Adrenal gland (tissue), 12 donors: ENCODE measurements around the gene FAM20A. TPM values are rescaled to one million over a fixed set of nuclear protein-coding genes. Genes with fewer than 3 reads are reported as not detected.

Experiments
- DNase-seq, 7 donors: peaks; one replicate each; pipeline ENCODE4 v3.0.0-alpha.2; 2019 to 2020
- H3K27ac ChIP-seq, 5 donors: fragments of 200-600 bp; sonication (generic) in 4 of 5; 1 replicate in 3 of 5; 2 replicates in 2 of 5; pipeline versions ENCODE4 v1.5.1 to v1.8.0; 2016 to 2020; ENCODE audit warnings: mild to moderate bottlenecking in 1 of 5
- H3K27me3 ChIP-seq: fragments of 200-600 bp; 2 replicates; pipeline ENCODE4 v1.8.0; 2021
- H3K36me3 ChIP-seq, 2 donors: fragments of 200-600 bp; replicated peaks in 1 of 2; 1 replicate in 1 of 2; 2 replicates in 1 of 2; pipeline versions ENCODE4 v1.5.1 to v1.8.0; 2018 to 2022
- H3K4me1 ChIP-seq, 2 donors: fragments of 200-600 bp; replicated peaks in 1 of 2; 1 replicate in 1 of 2; 2 replicates in 1 of 2; pipeline versions ENCODE4 v1.5.1 to v1.8.0; 2018 to 2021
- H3K4me3 ChIP-seq, 4 donors: fragments of 200-600 bp; sonication (generic) in 3 of 4; one replicate each; pipeline ENCODE4 v1.5.1; 2016 to 2018
- H3K9me3 ChIP-seq, 3 donors: fragments of 200-600 bp; sonication (generic) in 1 of 3; replicated peaks in 1 of 3; 1 replicate in 2 of 3; 2 replicates in 1 of 3; pipeline versions ENCODE4 v1.5.1 to v1.8.0; 2016 to 2021
- CTCF ChIP-seq, 6 experiments: fragments of 450-650 bp in 4 of 6; fragments of 200-600 bp in 2 of 6; sonication (generic) in 1 of 6; IDR thresholded peaks; 1 replicate in 5 of 6; 2 replicates in 1 of 6; pipeline versions ENCODE4 v1.5.1 to v1.8.0; 2016 to 2021; ENCODE audit warnings: antibody characterized with exemption in 6 of 6, mild to moderate bottlenecking in 2 of 6, moderate library complexity in 1 of 6
- POLR2A ChIP-seq, 2 donors: fragments of 450-650 bp; IDR thresholded peaks; one replicate each; pipeline ENCODE4 v1.6.1; 2017; ENCODE audit warnings: antibody characterized with exemption in 2 of 2, mild to moderate bottlenecking in 2 of 2, moderate library complexity in 1 of 2
- whole genome bisulfite sequencing, 4 donors: extraction: QIAGEN DNeasy Blood & Tissue Kit in 2 of 4; methylation state at CpG; one replicate each; pipeline versions ENCODE4 v1.1.5 to v1.1.7; 2013 to 2017; 5-methylcytosine and 5-hydroxymethylcytosine counted together
- intact Hi-C, 2 donors: fragments of 100-400 bp; cut with DNase I; formaldehyde crosslinking; loops; one replicate each; pipeline versions ENCODE4 v1.14.1 to v1.15.0; 2022 to 2023
- polyA plus RNA-seq, 3 donors: library from polyadenylated mRNA; stranded (reverse); fragments of 200-250 nt in 2 of 3; fragments of 350-450 nt in 1 of 3; fragmentation: Illumina TruSeq in 1 of 3; extraction: RNeasy Lipid Tissue Mini Kit (QIAGEN cat#74804) in 1 of 3; gene quantifications; one replicate each; pipeline ENCODE4 v1.2.3, GENCODE V29; 2013 to 2014
- total RNA-seq, 9 donors: library from RNA; depleted of rRNA in 4 of 9; stranded (reverse); fragments of >200 nt in 4 of 9; fragments of 120-200 nt in 1 of 9; fragmentation: NEBNext Ultra II Directional in 1 of 9; extraction: Animal tissue kit (Norgen Biotek cat#: 25700) in 1 of 9; gene quantifications; one replicate each; pipeline versions ENCODE4 v1.1.0 to v1.2.4, GENCODE V29; 2013 to 2023
- donor health status: healthy with polysubstance abuse.
- donor health status: Bipolar disorder and iron deficiency.
- donor health status: DM: yes; HTN: yes; CAD: no.
- donor health status: DM: no; HTN: no; CAD: no.
- donor health status: DM: no; HTN: no; CAD: no.
- donor health status: DM: yes; HTN: yes; CAD: no.

Gene FAM20A
- total and polyA plus RNA-seq, 12 donors: 0.67 to 25.9 (median 8.1) TPM

GRCh38 chr17:68511671-68512246 is 89.4 kb downstream of the FAM20A start:
- TF ChIP-seq CTCF (IDR thresholded peaks at IDR 0.05) (peak in 1 of 6 experiments; percentile 31), POLR2A (IDR thresholded peaks at IDR 0.05) (peak; percentile 49 to 67)
- peaks cover 27 to 64% of the 10 kb centered on the region in 2 donors for H3K4me1 ChIP-seq
- WGBS, 4 donors: 0% methylated on average over 12 to 49 of the region's 49 CpGs

GRCh38 chr17:68511254-68511670 is 89.9 kb downstream of the FAM20A start:
- 8 to 24% (median 9%) methylated on average over 5 to 10 of the region's 10 CpGs for WGBS, 4 donors
- Histone ChIP-seq H3K27ac (peak overlapping the region; percentile 95 to 100 (median 99)), H3K36me3 (peaks cover 0 to 9% of the 10 kb centered on the region in 2 donors), H3K27me3 (no peaks in the 10 kb centered on the region), H3K9me3 (no peaks in the 10 kb centered on the region), H3K4me3 (peak overlapping the region in 2 of 4 donors; percentile 78 to 97), H3K4me1 (peaks cover 27 to 60% of the 10 kb centered on the region in 2 donors)
- intact Hi-C loops: no loop called here
- DNase-seq: peak in 3 of 7 donors; percentile 73 to 83 (median 76)
- TF ChIP-seq CTCF (IDR thresholded peaks at IDR 0.05): peak in 3 of 6 experiments; percentile 15 to 35 (median 15)
- TF ChIP-seq POLR2A (IDR thresholded peaks at IDR 0.05): no peak

More at GRCh38 chr17:68511671-68512246, 89.4 kb downstream of the FAM20A start:
- intact Hi-C loops: no loop called here
- Histone ChIP-seq H3K27me3 (no peaks in the 10 kb centered on the region), H3K4me3 (peak overlapping the region; percentile 51 to 97 (median 73)), H3K36me3 (peaks cover 0 to 13% of the 10 kb centered on the region in 2 donors), H3K9me3 (no peaks in the 10 kb centered on the region), H3K27ac (peak overlapping the region; percentile 95 to 100 (median 99))
- peak; percentile 76 to 92 (median 85) for DNase-seq

- no peaks in the 10 kb centered on the region for H3K27me3 ChIP-seq
- H3K36me3 ChIP-seq: no peaks in the 10 kb centered on the region
- peak in 6 of 7 donors; percentile 41 to 76 (median 58) for DNase-seq
- whole genome bisulfite sequencing, 4 donors: 35 to 38% (median 37%) methylated on average over 9 of the region's 9 CpGs
- H3K4me1 ChIP-seq: peaks cover 15 to 42% of the 10 kb centered on the region in 2 donors
- H3K9me3 ChIP-seq: no peaks in the 10 kb centered on the region
- no peak overlapping the region for H3K4me3 ChIP-seq
- TF ChIP-seq CTCF (IDR thresholded peaks at IDR 0.05) (no peak), POLR2A (IDR thresholded peaks at IDR 0.05) (no peak)
- intact Hi-C loops: no loop called here
- peak overlapping the region in 3 of 5 donors; percentile 19 to 99 (median 31) for H3K27ac ChIP-seq
These were observed 91.8 kb downstream of the FAM20A start for GRCh38 chr17:68509141-68510057.

GRCh38 chr17:68507576-68507975 is 93.6 kb downstream of the FAM20A start:
- 46 to 51% (median 49%) methylated on average over 3 of the region's 3 CpGs for WGBS, 4 donors
- no peak for TF ChIP-seq CTCF (IDR thresholded peaks at IDR 0.05)
- TF ChIP-seq POLR2A (IDR thresholded peaks at IDR 0.05): no peak
- intact Hi-C loops: no loop called here
- DNase-seq: no peak
- peaks cover 14 to 36% of the 10 kb centered on the region in 2 donors for H3K4me1 ChIP-seq
- peak overlapping the region in 2 of 5 donors; percentile 13 to 54 for H3K27ac ChIP-seq
- H3K36me3 ChIP-seq: no peaks in the 10 kb centered on the region
- no peak overlapping the region for H3K4me3 ChIP-seq
- no peaks in the 10 kb centered on the region for H3K9me3 ChIP-seq
- H3K27me3 ChIP-seq: no peaks in the 10 kb centered on the region
